GM10266 (cell line): ENCODE data around the gene KIFC3.
"Not testable (repeated sequence)": the region's sequence is repeated elsewhere in the genome, so short reads cannot be mapped to it uniquely, and the experiment has no call there.

Experiments
- DNase-seq: peaks from one replicate; pipeline ENCODE4 v3.0.0; 2012; ENCODE audit errors: extremely low spot score
- TF ChIP-seq, protein P1 (sequence below): IDR thresholded peaks from 2 replicates; pipeline ENCODE4 v1.5.1; 2012; ENCODE audit warnings: mild to moderate bottlenecking, low read depth; ENCODE audit not compliant: control insufficient read depth, insufficient read depth; ENCODE audit errors: missing control alignments

KIFC3 gene

DNA sequence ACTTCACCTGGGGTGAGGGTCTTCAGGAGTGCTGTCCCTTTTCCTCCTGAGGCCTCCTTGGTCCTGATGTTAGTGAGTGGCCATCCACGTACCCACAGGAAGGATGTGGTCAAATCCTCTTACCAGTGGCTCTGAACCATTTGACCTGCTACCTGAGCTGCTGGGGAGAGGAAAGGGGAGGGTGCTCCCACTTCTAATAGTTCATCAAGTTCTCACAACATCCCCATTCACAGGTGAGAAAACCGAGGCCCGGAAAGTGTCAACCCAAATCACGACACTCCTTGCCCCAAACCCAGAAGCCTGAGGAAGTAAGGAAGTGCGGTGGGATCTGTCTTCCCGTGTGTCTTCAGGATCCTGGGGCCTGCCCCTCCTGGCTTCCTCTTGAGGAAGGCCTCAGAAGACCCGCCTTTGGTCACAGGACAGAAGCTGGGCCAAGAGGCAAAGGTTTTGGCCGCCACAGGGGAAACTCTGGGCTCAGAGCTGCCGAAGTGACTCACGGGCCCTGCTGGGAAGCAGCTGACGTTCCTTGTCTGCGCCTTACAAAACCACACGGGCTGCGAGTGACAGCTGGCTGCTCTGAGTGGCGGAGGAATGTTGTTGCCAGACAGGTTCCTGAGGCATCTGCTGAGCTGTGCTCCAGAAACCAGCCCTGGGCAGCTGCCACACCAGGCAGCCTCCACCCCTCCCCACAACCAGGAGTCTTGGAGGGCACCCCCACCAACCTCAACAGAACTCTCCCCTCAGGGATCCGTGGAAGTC lies 13.9 kb upstream of the KIFC3 start:
- peak; percentile 34 for DNase-seq
- TF ChIP-seq, protein P1, sequence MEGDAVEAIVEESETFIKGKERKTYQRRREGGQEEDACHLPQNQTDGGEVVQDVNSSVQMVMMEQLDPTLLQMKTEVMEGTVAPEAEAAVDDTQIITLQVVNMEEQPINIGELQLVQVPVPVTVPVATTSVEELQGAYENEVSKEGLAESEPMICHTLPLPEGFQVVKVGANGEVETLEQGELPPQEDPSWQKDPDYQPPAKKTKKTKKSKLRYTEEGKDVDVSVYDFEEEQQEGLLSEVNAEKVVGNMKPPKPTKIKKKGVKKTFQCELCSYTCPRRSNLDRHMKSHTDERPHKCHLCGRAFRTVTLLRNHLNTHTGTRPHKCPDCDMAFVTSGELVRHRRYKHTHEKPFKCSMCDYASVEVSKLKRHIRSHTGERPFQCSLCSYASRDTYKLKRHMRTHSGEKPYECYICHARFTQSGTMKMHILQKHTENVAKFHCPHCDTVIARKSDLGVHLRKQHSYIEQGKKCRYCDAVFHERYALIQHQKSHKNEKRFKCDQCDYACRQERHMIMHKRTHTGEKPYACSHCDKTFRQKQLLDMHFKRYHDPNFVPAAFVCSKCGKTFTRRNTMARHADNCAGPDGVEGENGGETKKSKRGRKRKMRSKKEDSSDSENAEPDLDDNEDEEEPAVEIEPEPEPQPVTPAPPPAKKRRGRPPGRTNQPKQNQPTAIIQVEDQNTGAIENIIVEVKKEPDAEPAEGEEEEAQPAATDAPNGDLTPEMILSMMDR = no peak

GRCh38 chr16:57814896-57815295 lies 12.6 kb upstream of the KIFC3 start:
- TF ChIP-seq, protein P1 = no peak
- no peak for DNase-seq

GRCh38 chr16:57813466-57813865 lies 11.2 kb upstream of the KIFC3 start:
- no peak for DNase-seq
- TF ChIP-seq, protein P1 = no peak

DNA sequence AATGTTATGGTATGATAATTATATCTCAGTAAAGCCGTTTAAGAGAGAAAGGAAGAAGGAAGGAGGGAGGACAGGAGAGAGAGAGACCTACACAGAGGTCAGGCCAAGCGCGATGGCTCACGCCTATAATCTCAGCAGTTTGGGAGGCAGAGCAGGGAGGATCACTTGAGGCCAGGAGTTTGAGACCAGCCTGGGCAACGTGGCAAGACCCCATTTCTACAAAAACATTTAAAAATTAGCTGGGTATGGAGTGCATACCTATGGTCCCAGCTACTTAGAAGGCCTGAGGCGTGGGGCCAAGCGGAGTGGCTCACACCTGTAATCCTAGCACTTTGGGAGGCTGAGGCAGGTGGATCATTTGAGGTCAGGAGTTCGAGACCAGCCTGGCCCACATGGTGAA lies 9.0 kb upstream of the KIFC3 start:
- DNase-seq = not testable (repeated sequence)

- DNase-seq = peak; percentile 90
- TF ChIP-seq, protein P1 = peak; percentile 3
Measured at GRCh38 chr16:57810197-57811031, 8.1 kb upstream of the KIFC3 start.

GRCh38 chr16:57809276-57810196 lies 7.2 kb upstream of the KIFC3 start:
- TF ChIP-seq, protein P1 = no peak
- DNase-seq = no peak

GRCh38 chr16:57808589-57809228 lies 6.4 kb upstream of the KIFC3 start:
- DNase-seq = no peak
- TF ChIP-seq, protein P1 = no peak
